HG03439 (cell line): ENCODE results near the gene PLEKHA6.

ENCODE experiments used
- ATAC-seq: cut with Tn5 transposase; IDR thresholded peaks from one replicate; pipeline ENCODE4 v1.9.1; 2021; ENCODE audit warnings: mild to moderate bottlenecking, moderate library complexity; ENCODE audit not compliant: unreplicated experiment

PLEKHA6 gene

DNA sequence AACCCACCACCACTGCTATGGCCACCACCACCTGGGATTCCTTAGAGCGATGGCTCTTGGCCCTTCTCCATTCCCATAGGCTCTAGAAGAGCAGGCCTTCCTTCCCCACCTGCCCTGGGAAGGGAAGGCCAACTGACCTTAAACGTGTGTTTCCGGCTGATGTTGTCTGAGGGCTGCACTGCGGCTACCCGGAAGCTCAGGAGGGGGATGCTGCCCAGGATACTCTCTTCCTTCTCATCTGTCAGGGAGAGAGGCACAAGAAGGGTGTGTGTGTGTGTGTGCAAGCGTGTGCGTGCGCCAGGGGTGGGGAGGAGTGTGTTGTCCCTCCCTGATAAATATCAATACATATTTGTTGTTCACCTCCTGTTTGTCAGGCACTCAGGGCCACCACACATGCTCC, 94.9 kb downstream of the PLEKHA6 start:
- no peak for ATAC-seq

DNA sequence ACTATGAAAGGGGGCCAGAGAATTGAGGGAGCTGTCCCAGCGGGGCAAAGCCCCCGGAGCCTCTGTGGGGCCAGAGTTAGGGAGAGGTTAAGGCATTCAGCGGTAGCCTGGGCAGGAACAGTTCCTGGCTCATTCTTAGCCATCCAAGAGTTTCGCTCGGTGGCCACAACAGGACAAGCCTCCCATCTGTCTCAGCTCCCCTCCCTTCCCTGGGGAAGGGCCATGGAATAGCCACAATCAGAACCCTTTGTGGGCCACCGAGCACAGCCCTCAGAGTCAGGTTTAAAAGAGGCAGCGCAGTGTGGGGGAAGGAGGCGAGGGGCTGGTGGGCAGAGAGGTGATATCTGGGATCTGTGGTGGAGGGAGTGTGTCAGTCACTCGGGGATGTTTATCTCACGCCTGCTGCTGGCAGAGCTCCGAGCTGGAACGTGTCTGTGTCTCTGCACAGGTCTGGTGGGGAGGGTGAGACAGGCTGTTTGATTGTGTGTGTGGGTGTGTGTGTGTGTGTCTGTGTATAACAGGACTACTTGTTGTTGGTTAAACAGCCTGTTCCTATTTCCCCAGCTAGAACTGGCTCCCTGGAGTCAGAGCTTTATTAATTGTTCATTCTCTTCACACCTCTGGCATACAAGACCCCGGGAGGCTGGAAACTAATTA, 96.3 kb downstream of the PLEKHA6 start:
- ATAC-seq: no peak

DNA sequence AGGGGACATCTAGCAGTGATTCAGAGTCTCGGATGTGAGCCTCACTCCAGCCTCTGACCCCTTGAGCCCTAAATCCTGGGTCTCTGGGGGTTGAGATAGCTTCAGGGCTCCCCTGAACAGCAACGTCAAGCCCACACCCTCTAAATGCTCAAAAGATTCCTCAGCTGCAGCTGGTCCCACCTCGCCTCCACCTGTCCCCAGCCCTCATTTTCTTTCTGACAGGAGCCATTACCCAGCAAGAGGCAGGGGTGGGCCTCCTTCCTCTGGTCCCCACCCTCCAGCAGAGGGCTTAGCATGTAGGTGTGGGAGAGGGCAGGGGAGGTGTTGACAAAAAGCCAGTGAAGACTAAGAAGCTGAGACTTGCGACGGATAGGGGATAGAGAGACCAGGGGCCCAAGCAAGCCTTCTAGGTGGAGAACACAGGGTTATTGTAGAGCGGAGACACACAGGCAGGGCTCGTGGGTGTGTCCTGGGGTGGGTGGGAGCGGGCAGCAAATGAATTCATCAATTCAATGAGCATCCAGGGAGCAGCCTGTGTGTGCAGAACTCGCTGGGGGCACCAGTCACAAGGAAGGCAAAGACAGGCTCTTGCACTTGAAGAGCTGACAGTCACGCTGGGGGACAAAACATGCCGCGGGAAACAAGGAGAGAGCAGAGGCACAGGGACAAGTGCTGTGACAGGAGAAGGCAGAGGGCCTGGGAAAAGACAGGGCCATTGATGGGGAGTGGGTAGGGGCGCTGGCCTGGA, 97.0 kb downstream of the PLEKHA6 start:
- no peak for ATAC-seq

DNA sequence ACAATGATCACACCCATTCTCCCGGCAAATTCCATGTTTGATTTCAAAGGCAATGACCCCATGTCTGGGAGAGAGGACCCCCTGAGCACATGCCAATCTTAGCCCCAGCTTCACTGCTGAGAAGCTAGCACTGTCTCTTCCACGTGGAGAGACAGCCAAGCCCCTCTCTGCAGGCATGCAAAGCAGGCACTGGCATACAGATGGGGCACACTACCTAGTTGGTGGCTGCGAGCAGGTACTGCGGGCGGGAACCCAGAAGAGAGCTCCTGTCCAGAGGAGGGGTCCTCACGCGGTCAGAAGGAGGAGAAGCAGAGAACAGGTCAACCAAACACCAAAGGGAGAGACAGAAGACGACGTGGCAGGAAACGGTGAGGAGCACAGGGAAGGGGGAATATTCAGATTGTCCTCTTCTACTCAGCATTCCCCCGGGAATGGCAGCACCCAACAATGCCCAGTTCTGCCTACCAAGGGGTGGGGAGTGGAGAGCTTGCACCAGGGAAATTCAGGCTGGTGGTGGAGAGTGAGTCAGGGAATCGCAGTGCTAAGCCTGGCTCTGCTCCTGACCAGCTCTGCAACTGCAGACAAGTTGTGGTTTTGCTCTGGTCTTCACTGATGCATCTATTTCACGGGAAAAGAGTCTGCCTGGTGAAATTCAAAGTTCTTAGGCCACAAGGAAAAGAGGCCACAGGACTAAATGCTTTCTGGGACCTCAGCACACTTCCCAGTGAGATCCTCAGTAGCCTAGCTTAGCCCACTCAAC, 97.8 kb downstream of the PLEKHA6 start:
- no peak for ATAC-seq

DNA sequence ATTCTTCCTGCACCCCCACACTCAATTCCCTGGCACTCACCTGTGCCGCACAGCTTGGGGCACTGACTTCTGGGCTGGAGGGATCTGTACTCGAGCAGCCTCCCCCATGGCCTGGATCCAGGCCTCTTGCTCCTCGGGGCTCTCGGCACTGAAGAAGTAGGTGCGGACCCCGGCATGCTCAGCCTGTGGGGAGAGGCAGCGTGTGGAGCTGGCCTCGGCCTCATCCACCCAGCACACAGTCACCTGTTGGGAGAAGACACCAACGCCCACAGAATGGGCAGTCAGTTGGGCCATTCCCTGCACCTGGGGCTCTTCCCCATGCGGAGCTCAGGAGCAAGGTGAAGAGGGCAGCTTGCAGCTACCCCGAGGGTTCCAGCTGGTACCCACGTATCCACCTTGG, 98.5 kb downstream of the PLEKHA6 start:
- ATAC-seq: no peak

DNA sequence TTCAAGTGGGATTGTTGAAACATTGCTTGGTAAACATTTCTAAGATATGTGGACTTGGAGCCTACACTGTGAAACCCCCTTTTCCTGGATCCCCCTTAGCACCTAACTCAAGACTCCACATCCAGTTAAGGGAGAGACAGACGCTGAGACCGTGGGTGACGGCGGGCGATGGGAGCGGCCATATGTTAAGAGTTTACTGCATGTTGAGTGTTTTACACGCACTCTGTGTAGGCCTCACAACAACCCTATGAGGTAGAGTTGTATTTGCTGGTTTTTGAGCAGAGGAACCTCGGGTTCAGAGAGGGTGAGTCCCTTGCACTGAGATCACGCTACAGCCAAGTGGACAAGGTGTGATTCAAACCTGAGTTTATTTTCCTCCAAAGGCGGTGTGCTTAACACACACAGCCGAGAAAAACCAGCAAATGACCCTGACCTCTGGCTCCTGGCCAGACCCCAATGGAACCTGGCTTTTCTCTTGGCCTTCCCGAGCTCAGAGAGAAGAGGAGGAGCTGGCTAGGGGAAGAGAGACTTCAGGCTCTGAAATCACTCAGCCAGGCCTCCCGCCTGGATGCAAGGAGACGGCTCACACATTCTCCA, 99.0 kb downstream of the PLEKHA6 start:
- ATAC-seq: no peak

DNA sequence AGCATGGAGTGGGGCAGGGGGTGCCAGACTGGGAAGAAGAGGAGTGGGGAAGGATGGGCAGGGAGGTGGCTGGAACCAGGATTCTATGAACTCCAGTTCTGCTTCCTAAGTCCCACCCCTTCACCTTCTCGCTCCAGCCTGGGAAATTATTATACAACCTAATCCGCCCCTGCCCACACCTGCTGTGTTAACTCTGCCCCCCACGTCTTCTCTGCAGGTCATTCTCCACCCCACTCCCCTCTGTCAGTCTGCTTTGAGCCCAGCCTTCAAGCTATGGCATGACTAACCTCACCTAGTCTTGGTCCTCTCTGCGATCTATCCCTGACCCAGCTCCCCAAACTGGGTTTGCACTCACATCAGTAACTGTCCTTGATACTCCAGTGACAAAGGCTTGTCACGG, 99.9 kb downstream of the PLEKHA6 start:
- ATAC-seq: no peak

DNA sequence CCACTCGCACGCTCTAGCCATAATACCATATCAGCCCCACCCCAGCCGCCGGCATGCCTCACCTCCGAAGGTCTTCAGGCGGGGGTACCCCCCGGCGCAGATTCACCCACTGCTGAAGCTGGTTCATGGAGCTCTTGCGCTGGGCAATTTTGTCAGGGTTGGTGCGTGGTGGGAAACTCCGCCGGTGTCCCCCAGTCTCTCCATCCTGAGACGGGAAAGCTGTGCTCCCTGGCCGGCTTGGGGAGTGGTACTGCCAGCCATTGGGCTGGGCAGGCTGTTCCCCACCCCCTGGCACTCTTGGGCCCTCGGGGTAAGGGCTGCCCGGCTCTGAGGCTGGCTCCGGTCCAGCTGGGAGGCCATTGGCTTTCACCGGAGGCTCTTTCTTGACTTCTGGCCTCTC, 100.5 kb downstream of the PLEKHA6 start:
- ATAC-seq: no peak

DNA sequence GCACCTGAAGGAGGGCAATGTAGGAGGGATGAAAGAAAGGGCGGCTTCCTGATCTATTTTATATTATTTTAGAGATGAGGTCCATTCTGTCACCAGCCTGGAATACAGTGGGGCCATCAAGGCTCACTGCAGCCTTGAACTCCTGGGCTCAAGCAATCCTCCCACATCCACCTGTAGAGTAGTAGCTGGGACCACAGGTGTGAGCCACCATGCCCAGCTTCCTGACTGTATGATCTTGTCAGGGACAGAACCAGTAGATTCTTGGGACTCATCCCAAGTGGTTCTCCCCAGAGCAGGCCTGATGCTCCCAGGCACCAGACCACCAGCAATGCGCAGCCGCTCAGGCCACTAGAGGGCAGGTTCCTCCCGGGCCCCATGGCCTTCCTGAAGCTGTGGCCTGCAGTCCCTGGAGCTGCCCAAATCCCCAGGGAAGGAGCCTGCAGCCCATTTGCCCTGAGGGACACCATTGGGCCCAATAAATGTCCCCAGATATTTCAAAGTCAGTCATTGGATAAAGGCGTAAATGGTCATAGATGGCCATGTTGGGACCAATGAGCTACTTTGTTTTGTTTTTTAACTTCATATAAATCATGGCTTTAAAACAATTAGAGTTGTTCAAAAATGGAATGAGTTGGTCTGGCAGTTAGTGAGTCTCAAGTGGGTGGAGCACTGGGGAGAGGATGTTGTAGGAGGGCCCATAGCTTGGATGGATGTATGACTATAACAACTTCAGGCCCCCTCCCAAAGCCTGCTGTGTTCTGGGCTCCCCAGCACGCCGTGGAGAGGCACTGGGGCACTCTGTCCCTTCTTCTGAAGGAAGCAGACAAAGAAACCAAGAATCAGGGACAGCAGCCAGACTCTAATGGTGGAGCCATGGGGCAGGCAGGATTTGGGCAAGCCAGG, 101.3 kb downstream of the PLEKHA6 start:
- ATAC-seq: no peak

DNA sequence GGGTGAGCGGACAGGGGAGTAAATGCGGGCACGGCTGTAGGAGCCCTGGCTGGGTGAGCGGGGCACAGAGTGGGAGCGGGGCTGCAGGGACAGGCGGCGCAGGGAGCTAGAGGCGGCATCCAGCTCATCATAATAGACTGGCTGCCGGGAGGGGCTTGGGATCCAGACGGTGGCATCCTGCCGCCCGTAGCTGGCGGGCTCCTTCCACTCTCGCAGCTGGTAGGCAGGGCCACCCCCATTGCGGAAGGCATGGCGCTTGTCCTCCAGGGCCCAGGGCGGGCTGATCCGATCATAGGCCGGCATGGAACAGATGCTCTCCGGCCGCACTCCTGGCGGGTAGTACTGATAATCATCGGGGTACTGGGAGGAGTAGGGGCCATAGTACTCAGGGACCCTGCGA, 102.3 kb downstream of the PLEKHA6 start:
- no peak for ATAC-seq

DNA sequence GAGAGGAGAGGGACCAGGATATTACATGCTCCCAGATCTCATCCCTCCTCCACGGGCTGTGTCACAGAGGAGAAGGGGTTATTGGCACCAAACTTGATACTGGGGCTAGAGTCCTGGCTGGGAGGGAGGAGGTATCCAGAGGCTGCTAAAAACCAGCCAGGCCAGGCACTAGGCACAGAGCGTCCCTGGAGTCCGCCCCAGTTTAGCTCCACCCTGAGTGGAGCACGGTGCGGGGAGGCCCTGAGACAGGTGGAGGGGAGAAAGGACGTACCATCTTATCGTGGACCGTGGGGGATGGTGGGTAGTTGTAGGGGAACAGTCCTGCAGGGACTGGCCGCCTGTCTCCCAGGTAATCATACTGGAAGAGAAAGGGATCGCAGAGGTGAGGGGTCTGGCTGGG, 103.2 kb downstream of the PLEKHA6 start:
- ATAC-seq: no peak

DNA sequence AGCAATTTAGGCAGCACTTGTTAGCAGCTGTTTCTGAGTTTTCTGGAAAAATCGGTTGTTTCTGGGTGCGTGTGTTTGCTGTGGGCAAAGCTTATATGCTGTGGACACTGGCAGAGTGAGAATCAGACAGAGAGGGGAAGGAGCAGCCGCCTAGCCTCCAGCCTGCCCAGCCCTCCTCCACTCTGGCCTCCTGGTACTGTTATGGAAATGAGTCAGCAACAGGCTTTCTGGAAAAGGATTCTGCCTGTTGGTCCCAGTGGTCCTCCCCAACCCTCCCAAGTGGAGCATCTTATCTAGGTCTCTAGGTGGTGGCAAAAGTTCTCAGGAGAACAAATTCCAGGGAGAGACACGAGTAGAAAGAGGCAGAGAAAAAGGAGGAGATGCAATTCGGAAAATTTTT, 103.8 kb downstream of the PLEKHA6 start:
- no peak for ATAC-seq

DNA sequence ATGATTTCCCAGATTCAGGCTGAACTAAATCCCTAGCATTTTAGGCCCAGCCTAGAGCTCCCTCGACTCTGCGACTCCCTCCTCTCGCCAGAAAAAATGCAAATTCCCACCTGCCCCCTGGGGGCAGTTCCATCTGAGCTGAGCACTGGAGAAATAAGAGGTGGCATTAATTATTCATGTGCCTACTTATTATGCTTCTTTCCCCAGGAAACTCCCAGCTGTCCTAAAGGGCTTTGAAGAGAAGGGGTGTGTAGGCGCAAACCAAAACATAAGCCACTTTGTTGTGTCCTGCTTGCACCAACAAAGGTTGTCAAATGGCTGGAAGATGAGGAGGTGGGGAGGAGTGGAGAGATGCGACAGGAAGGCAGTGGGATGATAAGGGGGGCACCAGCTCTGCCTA, 104.5 kb downstream of the PLEKHA6 start:
- ATAC-seq: no peak

DNA sequence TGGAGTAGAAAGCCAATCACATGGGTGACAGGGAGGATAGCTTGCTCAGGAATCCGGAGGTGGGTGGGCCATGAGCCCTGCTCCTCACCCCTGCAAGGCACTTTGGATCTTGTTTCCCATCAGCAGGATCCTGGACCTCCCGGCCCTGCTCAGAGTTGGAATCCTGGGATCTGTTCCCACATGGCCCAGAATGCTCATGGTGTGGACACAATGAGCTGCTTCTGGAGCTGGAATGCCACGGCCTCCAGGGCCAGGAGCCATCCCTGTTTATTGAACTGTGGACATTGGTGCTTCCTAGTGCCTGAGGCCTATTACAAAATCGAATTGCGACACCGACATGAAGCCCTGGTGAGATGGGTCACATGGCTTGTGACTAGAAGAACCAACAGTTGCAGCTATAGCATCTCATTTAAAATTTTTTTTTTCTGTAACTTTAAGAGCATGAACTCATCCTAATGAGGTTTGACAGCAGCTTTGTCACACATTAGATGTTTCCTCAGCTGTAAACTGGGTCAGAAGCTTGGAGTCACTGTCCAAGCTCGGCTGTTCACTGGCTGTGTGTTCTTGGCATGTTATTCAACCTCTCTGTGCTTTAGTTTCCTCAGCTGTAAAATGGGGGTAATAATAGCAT, 105.6 kb downstream of the PLEKHA6 start:
- ATAC-seq: no peak

DNA sequence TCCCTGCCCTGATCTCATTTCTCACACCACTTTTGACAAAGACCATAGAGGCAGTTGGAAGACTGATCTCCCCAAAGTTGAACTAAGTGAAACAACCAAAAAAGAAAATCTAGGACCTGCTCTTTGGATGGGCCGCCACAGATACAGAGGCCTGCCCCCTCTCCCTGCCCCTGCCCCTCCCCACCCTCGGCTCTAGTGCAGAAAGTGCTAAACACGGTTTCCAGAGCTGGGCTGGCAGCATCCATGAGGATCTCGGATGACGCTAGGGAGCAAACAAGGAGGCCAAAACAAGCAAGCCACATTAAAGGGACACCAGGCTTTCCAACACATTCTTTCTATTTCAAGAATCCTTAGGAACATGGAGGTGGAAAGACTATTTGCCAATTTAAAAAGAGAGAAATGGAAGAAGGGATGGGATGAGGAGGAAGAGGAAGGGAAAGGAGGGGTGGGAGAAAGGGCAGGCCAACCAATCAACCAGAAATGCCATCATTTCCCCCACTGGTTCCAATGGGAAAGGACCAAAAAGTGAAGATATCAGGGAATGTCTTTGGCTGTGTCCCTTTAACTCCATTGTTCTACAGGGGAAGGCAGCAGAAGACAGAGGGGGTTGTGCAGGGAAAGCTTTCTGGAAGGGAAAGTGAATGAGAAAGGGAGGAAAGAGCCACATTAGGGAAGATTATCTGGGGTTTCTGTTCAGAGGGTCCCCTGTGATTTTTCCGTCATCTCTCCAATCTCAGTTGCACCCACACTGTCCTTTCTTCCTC, 107.6 kb downstream of the PLEKHA6 start:
- no peak for ATAC-seq

DNA sequence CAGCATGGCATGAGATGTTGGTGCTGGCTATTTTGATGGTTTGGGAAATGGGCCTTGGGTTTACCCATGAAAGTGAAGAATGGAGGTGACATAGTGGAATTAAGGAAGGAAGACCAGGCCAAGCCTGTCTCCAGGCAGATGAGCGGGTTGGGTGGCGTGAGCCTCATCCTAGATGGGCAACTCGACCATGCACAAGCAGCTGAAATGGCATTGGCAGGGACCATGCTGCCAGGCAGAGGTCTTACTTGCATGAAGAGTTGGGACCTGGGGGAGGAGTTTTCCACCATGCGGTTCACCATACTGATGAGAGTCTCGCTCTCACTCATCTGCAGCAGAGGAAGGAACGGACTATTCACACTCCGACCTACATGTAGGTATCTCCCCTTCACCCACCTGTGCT, 108.4 kb downstream of the PLEKHA6 start:
- ATAC-seq: no peak

DNA sequence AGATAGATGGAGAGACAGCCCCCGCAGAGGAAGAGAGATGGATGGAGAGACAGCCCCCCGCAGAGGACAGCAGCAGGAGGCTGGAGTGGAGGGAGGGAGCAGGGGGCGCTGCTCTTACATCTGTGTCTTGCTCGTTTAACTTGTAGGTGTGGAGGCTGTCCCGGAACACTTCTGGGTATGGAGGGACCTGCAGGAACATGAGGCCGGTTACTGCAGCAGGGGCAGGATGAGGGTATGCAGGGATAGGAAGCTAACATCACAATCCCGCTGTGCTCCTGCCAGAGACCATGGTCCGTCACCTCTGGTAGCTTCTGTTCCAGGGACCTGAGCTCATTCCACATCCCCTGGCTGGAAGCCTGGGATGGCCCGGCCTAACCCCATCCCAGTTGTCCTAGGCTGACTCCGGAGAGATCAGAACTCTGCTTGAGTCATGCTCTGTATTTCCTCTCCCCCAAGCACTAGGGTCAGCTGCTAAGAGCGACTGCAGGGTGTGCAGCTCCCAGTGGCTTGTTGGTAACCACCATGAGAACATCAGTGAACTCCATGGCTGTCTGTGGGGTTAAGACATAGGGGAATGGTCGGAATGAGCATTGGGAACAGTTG, 109.2 kb downstream of the PLEKHA6 start:
- no peak for ATAC-seq

DNA sequence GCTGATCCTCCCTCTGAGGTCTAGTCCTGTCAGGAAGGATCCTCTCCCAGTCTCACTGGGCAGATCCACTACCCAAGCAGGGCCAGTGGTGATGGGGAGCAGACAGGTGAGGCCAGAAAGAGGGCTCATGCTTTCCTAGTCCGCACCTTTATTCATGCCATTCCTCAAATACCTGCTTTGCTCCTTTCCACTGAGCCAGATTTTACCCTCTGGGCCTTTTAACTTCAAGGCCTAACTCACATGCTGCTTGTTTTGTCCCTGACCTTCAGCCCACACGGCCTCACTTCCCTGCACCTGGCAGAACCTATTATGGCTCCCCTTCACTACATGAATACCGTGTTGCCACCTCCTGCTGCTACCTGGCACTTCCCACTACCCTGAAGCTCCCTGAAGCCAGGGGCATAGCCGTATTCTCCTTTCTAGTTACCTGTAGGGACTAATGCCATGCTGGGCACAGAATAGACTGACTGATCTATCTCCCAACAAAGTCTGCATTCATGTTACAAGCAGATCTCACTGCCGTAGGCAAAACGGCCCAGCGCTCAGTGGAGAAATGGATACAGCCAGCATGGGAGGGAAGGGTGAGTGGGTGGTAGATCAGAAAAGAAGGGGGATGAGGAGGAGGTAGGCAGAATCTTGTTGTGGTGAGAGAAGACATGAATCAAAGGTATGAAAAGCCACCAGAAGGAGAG, 109.8 kb downstream of the PLEKHA6 start:
- ATAC-seq: no peak
